ENCODE results near the gene GON4L.
"Not testable (repeated sequence)": the region's sequence is repeated elsewhere in the genome, so short reads cannot be mapped to it uniquely, and the experiment has no call there.

Gene GON4L

GRCh38 chr1:155745284-155746228, 111.5 kb downstream of the GON4L start:
- DNase-seq: peak; percentile 68 to 97 (median 84)

GRCh38 chr1:155744711-155745283, 112.2 kb downstream of the GON4L start:
- DNase-seq: no peak

GRCh38 chr1:155741908-155742307, 115.1 kb downstream of the GON4L start:
- DNase-seq: no peak

GRCh38 chr1:155740995-155741394, 116.0 kb downstream of the GON4L start:
- DNase-seq: no peak

GRCh38 chr1:155729031-155729898, 127.7 kb downstream of the GON4L start:
- DNase-seq: peak in 2 of 4 experiments; percentile 3 to 4

GRCh38 chr1:155725142-155725541, 131.9 kb downstream of the GON4L start:
- DNase-seq: no peak

GRCh38 chr1:155719703-155720102, 137.3 kb downstream of the GON4L start:
- no peak for DNase-seq

- DNase-seq: not testable (repeated sequence)
Measured at GRCh38 chr1:155718524-155719115, 138.4 kb downstream of the GON4L start.

- no peak for DNase-seq
Measured at GRCh38 chr1:155717041-155717440, 140.0 kb downstream of the GON4L start.

- DNase-seq: no peak
Measured at GRCh38 chr1:155715777-155716176, 141.2 kb downstream of the GON4L start.

- not testable (repeated sequence) for DNase-seq
Measured at GRCh38 chr1:155715056-155715455, 142.0 kb downstream of the GON4L start.

- DNase-seq: no peak
Measured at GRCh38 chr1:155713075-155713474, 143.9 kb downstream of the GON4L start.

GRCh38 chr1:155712636-155713035, 144.4 kb downstream of the GON4L start:
- not testable (repeated sequence) for DNase-seq

GRCh38 chr1:155711457-155711856, 145.6 kb downstream of the GON4L start:
- not testable (repeated sequence) for DNase-seq

- no peak for DNase-seq
Measured at GRCh38 chr1:155709391-155709790, 147.6 kb downstream of the GON4L start.

- DNase-seq: no peak
Measured at GRCh38 chr1:155706139-155706538, 150.9 kb downstream of the GON4L start.

GRCh38 chr1:155704414-155704813, 152.6 kb downstream of the GON4L start:
- not testable (repeated sequence) for DNase-seq

GRCh38 chr1:155703216-155703615, 153.8 kb downstream of the GON4L start:
- no peak for DNase-seq

GRCh38 chr1:155701675-155702074, 155.3 kb downstream of the GON4L start:
- not testable (repeated sequence) for DNase-seq
